Measurements from ENCODE around the gene C11orf54. TPM values are rescaled to one million over a fixed set of nuclear protein-coding genes. Genes with fewer than 3 reads are reported as not detected.
A peak's percentile ranks its signal among the peaks of the same experiment; 100 is the strongest.

C11orf54 gene
- polyA plus RNA-seq, 1 donor = 86.6 TPM

- Histone ChIP-seq H3K4me1 (ENCODE audit: control insufficient read depth, insufficient read depth, low read length) (no peaks in the 10 kb centered on the region), H3K9me3 (ENCODE audit: control insufficient read depth, low read depth, low read length) (no peaks in the 10 kb centered on the region), H3K36me3 (ENCODE audit: control insufficient read depth, insufficient read depth, low read length) (peaks cover 50% of the 10 kb centered on the region), H3K27me3 (ENCODE audit: control insufficient read depth, insufficient read depth, low read length) (no peaks in the 10 kb centered on the region), H3K27ac (ENCODE audit: low read length) (no peak overlapping the region), H3K4me3 (ENCODE audit: low read length) (no peak overlapping the region)
- DNase-seq = no peak
- WGBS (ENCODE audit: insufficient coverage, low lambda C conversion rate) = no CpG with 5 or more reads among the region's 1 CpG
These were observed 24.0 kb upstream of the C11orf54 start for GRCh38 chr11:93717501-93717900.

- no peak for DNase-seq
- H3K36me3 ChIP-seq (ENCODE audit: control insufficient read depth, insufficient read depth, low read length) = peaks cover 55% of the 10 kb centered on the region
These were observed 23.4 kb upstream of the C11orf54 start for GRCh38 chr11:93718057-93718563.

DNA sequence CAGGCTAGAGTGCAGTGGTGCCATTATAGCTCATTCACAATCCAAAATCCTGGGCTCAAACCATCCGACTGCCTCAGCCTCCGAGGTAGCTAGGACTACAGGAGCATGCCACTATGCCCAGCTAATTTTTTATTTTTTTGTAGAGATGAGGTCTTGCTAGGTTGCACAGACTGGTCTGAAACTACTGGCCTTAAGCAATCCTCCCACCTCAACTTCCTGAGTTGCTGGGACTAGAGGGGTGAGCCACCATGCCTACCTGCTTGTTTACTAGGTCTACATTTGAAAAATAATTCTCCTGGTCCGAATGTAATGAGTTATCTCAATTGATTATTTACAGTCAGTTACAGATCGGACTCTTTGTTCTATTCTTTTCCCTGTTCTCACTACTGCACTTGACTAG lies 22.2 kb upstream of the C11orf54 start:
- whole genome bisulfite sequencing (ENCODE audit: insufficient coverage, low lambda C conversion rate) = 100% methylated on average over 1 of the region's 4 CpGs
- H3K9me3 ChIP-seq (ENCODE audit: control insufficient read depth, low read depth, low read length) = no peaks in the 10 kb centered on the region

More at GRCh38 chr11:93718057-93718563, 23.4 kb upstream of the C11orf54 start:
- Histone ChIP-seq H3K9me3 (ENCODE audit: control insufficient read depth, low read depth, low read length) (no peaks in the 10 kb centered on the region), H3K4me1 (ENCODE audit: control insufficient read depth, insufficient read depth, low read length) (no peaks in the 10 kb centered on the region), H3K27ac (ENCODE audit: low read length) (no peak overlapping the region), H3K4me3 (ENCODE audit: low read length) (no peak overlapping the region), H3K27me3 (ENCODE audit: control insufficient read depth, insufficient read depth, low read length) (no peaks in the 10 kb centered on the region)
- WGBS (ENCODE audit: insufficient coverage, low lambda C conversion rate) = 82% methylated on average over 1 of the region's 4 CpGs

GRCh38 chr11:93720522-93720921 lies 20.9 kb upstream of the C11orf54 start:
- H3K4me1 ChIP-seq (ENCODE audit: control insufficient read depth, insufficient read depth, low read length) = no peaks in the 10 kb centered on the region
- no peak overlapping the region for H3K27ac ChIP-seq (ENCODE audit: low read length)
- DNase-seq = no peak
- no peaks in the 10 kb centered on the region for H3K27me3 ChIP-seq (ENCODE audit: control insufficient read depth, insufficient read depth, low read length)
- H3K36me3 ChIP-seq (ENCODE audit: control insufficient read depth, insufficient read depth, low read length) = peaks cover 57% of the 10 kb centered on the region
- H3K4me3 ChIP-seq (ENCODE audit: low read length) = no peak overlapping the region
- no CpG with 5 or more reads among the region's 7 CpGs for WGBS (ENCODE audit: insufficient coverage, low lambda C conversion rate)
- H3K9me3 ChIP-seq (ENCODE audit: control insufficient read depth, low read depth, low read length) = no peaks in the 10 kb centered on the region

More for the DNA sequence above, 22.2 kb upstream of the C11orf54 start:
- H3K4me3 ChIP-seq (ENCODE audit: low read length) = no peak overlapping the region
- H3K27me3 ChIP-seq (ENCODE audit: control insufficient read depth, insufficient read depth, low read length) = no peaks in the 10 kb centered on the region
- no peaks in the 10 kb centered on the region for H3K4me1 ChIP-seq (ENCODE audit: control insufficient read depth, insufficient read depth, low read length)
- peaks cover 65% of the 10 kb centered on the region for H3K36me3 ChIP-seq (ENCODE audit: control insufficient read depth, insufficient read depth, low read length)
- no peak for DNase-seq
- no peak overlapping the region for H3K27ac ChIP-seq (ENCODE audit: low read length)

- no peaks in the 10 kb centered on the region for H3K9me3 ChIP-seq (ENCODE audit: control insufficient read depth, low read depth, low read length)
- WGBS (ENCODE audit: insufficient coverage, low lambda C conversion rate) = no CpG with 5 or more reads among the region's 1 CpG
- no peaks in the 10 kb centered on the region for H3K27me3 ChIP-seq (ENCODE audit: control insufficient read depth, insufficient read depth, low read length)
- H3K4me3 ChIP-seq (ENCODE audit: low read length) = no peak overlapping the region
- no peaks in the 10 kb centered on the region for H3K4me1 ChIP-seq (ENCODE audit: control insufficient read depth, insufficient read depth, low read length)
- peaks cover 61% of the 10 kb centered on the region for H3K36me3 ChIP-seq (ENCODE audit: control insufficient read depth, insufficient read depth, low read length)
- H3K27ac ChIP-seq (ENCODE audit: low read length) = no peak overlapping the region
- no peak for DNase-seq
These were observed 17.4 kb upstream of the C11orf54 start for GRCh38 chr11:93724089-93724488.

GRCh38 chr11:93727985-93728791 lies 13.3 kb upstream of the C11orf54 start:
- H3K27ac ChIP-seq (ENCODE audit: low read length) = no peak overlapping the region
- no peak overlapping the region for H3K4me3 ChIP-seq (ENCODE audit: low read length)
- peaks cover 8% of the 10 kb centered on the region for H3K4me1 ChIP-seq (ENCODE audit: control insufficient read depth, insufficient read depth, low read length)
- H3K9me3 ChIP-seq (ENCODE audit: control insufficient read depth, low read depth, low read length) = no peaks in the 10 kb centered on the region
- H3K27me3 ChIP-seq (ENCODE audit: control insufficient read depth, insufficient read depth, low read length) = no peaks in the 10 kb centered on the region
- DNase-seq = no peak
- H3K36me3 ChIP-seq (ENCODE audit: control insufficient read depth, insufficient read depth, low read length) = peaks cover 69% of the 10 kb centered on the region
- whole genome bisulfite sequencing (ENCODE audit: insufficient coverage, low lambda C conversion rate) = 90% methylated on average over 2 of the region's 4 CpGs

DNA sequence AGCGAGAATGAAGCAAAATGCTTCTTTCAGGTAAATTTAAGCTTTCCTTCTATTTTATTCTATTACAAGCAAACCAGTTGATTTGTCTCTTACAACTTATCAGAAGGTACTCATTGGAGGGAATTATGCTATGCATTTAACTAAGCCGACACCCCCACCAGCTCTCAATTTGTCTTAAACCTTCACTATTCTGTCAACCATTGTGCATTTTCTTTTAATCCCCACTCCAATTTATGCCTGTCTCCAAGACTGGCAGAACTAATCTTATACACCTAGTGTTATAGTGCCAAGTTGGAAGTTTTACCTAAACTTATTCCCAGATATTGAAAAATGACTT lies 12.7 kb upstream of the C11orf54 start:
- Histone ChIP-seq H3K36me3 (ENCODE audit: control insufficient read depth, insufficient read depth, low read length) (peaks cover 69% of the 10 kb centered on the region), H3K4me3 (ENCODE audit: low read length) (no peak overlapping the region), H3K27ac (ENCODE audit: low read length) (no peak overlapping the region), H3K9me3 (ENCODE audit: control insufficient read depth, low read depth, low read length) (no peaks in the 10 kb centered on the region), H3K27me3 (ENCODE audit: control insufficient read depth, insufficient read depth, low read length) (no peaks in the 10 kb centered on the region), H3K4me1 (ENCODE audit: control insufficient read depth, insufficient read depth, low read length) (peaks cover 10% of the 10 kb centered on the region)
- WGBS (ENCODE audit: insufficient coverage, low lambda C conversion rate) = 83% methylated on average over 1 of the region's 2 CpGs
- DNase-seq = no peak

DNA sequence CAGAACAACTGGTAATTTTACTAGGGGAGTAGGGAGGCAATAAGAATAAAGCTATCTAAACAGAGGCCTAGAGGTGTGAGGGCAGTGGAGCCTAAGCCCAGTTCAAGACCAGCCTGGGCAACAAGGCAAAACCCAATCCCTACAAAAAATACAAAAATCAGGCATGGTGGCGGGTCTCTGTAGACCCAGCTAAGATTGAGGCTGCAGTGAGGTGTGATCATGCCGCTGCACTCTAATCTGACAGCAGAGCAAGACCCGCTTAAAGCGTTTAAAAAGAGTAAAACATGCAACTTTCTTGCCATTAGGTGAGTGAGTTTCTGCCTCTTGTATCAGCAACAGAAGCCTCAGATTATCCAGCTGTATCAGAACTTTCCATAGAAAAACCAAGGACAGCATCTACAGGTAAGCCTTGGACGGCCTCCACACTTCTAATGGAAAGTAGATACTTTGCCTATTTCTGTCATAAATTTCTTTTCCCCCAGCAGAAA lies 12.3 kb upstream of the C11orf54 start:
- Histone ChIP-seq H3K27me3 (ENCODE audit: control insufficient read depth, insufficient read depth, low read length) (no peaks in the 10 kb centered on the region), H3K4me1 (ENCODE audit: control insufficient read depth, insufficient read depth, low read length) (peaks cover 10% of the 10 kb centered on the region), H3K27ac (ENCODE audit: low read length) (no peak overlapping the region), H3K9me3 (ENCODE audit: control insufficient read depth, low read depth, low read length) (no peaks in the 10 kb centered on the region), H3K36me3 (ENCODE audit: control insufficient read depth, insufficient read depth, low read length) (peaks cover 67% of the 10 kb centered on the region), H3K4me3 (ENCODE audit: low read length) (no peak overlapping the region)
- WGBS (ENCODE audit: insufficient coverage, low lambda C conversion rate) = no CpG with 5 or more reads among the region's 5 CpGs
- DNase-seq = no peak

GRCh38 chr11:93730108-93731107 lies 11.1 kb upstream of the C11orf54 start:
- H3K27ac ChIP-seq (ENCODE audit: low read length) = no peak overlapping the region
- 100% methylated on average over 3 of the region's 5 CpGs for WGBS (ENCODE audit: insufficient coverage, low lambda C conversion rate)
- no peaks in the 10 kb centered on the region for H3K27me3 ChIP-seq (ENCODE audit: control insufficient read depth, insufficient read depth, low read length)
- H3K4me1 ChIP-seq (ENCODE audit: control insufficient read depth, insufficient read depth, low read length) = peaks cover 10% of the 10 kb centered on the region
- no peak overlapping the region for H3K4me3 ChIP-seq (ENCODE audit: low read length)
- H3K9me3 ChIP-seq (ENCODE audit: control insufficient read depth, low read depth, low read length) = no peaks in the 10 kb centered on the region
- no peak for DNase-seq
- peaks cover 74% of the 10 kb centered on the region for H3K36me3 ChIP-seq (ENCODE audit: control insufficient read depth, insufficient read depth, low read length)

DNA sequence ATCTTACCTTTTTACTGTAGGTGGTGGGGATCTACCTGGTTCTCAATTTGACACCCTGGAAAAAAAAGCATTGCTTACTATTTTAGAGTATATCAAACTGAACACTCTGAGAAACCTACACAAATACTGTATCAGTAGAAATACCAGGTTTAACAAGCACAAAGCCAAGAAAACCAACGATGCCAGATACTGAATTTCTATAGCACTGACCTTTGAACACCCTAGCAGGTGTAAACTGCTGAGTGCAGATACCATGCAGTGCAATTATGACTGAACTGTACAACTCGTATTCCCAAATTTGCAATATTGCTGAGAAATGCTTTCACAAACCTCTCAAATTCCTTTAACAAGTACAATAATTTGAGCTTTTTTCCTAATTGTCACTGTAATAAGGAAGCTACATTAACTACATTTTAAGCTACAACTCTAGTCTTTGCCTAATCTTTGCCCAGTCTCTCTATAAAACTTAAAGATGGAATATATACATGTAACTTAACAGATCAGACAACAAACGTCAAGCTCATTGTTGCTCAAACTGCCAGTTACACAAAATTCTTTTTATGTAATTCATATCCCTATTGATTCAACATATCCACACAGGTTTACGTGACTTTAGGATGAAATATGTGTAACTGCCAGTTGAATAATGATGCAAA lies 9.1 kb upstream of the C11orf54 start:
- peak; percentile 50 to 73 for DNase-seq
- peaks cover 10% of the 10 kb centered on the region for H3K4me1 ChIP-seq (ENCODE audit: control insufficient read depth, insufficient read depth, low read length)
- no peaks in the 10 kb centered on the region for H3K9me3 ChIP-seq (ENCODE audit: control insufficient read depth, low read depth, low read length)
- H3K36me3 ChIP-seq (ENCODE audit: control insufficient read depth, insufficient read depth, low read length) = peaks cover 76% of the 10 kb centered on the region
- no peak overlapping the region for H3K4me3 ChIP-seq (ENCODE audit: low read length)
- peak overlapping the region; percentile 68 for H3K27ac ChIP-seq (ENCODE audit: low read length)
- no peaks in the 10 kb centered on the region for H3K27me3 ChIP-seq (ENCODE audit: control insufficient read depth, insufficient read depth, low read length)
- WGBS (ENCODE audit: insufficient coverage, low lambda C conversion rate) = 0% methylated on average over 1 of the region's 4 CpGs
